Trophoblast cell (in vitro differentiated cells and primary cell): ENCODE data around the gene MACROD2.

Source experiments
- DNase-seq, 2 donors: peaks; one replicate each; pipeline ENCODE4 v3.0.0-alpha.2; 2016
- H2AFZ ChIP-seq: 2 replicates; pipeline ENCODE4 v1.6.1; 2013; ENCODE audit warnings: low read length, moderate library complexity, mild to moderate bottlenecking; ENCODE audit not compliant: insufficient read depth, poor library complexity
- H2AK5ac ChIP-seq: 2 replicates; pipeline ENCODE4 v1.6.1; 2013; ENCODE audit warnings: mild to moderate bottlenecking, low read length
- H2BK120ac ChIP-seq: 2 replicates; pipeline ENCODE4 v1.6.1; 2013; ENCODE audit warnings: low read length, mild to moderate bottlenecking, moderate library complexity; ENCODE audit not compliant: insufficient read depth, poor library complexity
- H2BK12ac ChIP-seq: 2 replicates; pipeline ENCODE4 v1.6.1; 2013; ENCODE audit warnings: mild to moderate bottlenecking, low read length, moderate library complexity
- H2BK5ac ChIP-seq: 2 replicates; pipeline ENCODE4 v1.6.1; 2013; ENCODE audit warnings: low read length, low read depth, moderate library complexity, mild to moderate bottlenecking; ENCODE audit not compliant: poor library complexity
- H3K14ac ChIP-seq: 2 replicates; pipeline ENCODE4 v1.6.1; 2013; ENCODE audit warnings: mild to moderate bottlenecking, low read length
- H3K18ac ChIP-seq: 2 replicates; pipeline ENCODE4 v1.6.1; 2013; ENCODE audit warnings: mild to moderate bottlenecking, low read length
- H3K23ac ChIP-seq: 2 replicates; pipeline ENCODE4 v1.6.1; 2013; ENCODE audit warnings: low read length
- H3K27ac ChIP-seq: 2 replicates; pipeline ENCODE4 v1.5.1; 2013; ENCODE audit warnings: low read depth, mild to moderate bottlenecking, inconsistent platforms, low read length, moderate library complexity
- H3K27me3 ChIP-seq: 2 replicates; pipeline ENCODE4 v1.6.1; 2013; ENCODE audit warnings: inconsistent platforms, mild to moderate bottlenecking, low read length, moderate library complexity; ENCODE audit not compliant: insufficient read depth
- H3K36me3 ChIP-seq, 2 experiments: 1 replicate in 1 of 2; 2 replicates in 1 of 2; pipeline ENCODE4 v1.6.1; 2013; ENCODE audit warnings: low read length in 2 of 2, mild to moderate bottlenecking in 2 of 2, moderate library complexity in 1 of 2; ENCODE audit not compliant: insufficient read depth in 2 of 2, control insufficient read depth in 1 of 2
- H3K4ac ChIP-seq: 2 replicates; pipeline ENCODE4 v1.6.1; 2013; ENCODE audit warnings: low read depth, mild to moderate bottlenecking, low read length, moderate library complexity
- H3K4me1 ChIP-seq, 2 experiments: 1 replicate in 1 of 2; 2 replicates in 1 of 2; pipeline ENCODE4 v1.6.1; 2013; ENCODE audit warnings: low read length in 2 of 2, mild to moderate bottlenecking in 2 of 2, moderate library complexity in 1 of 2; ENCODE audit not compliant: insufficient read depth in 2 of 2, control insufficient read depth in 1 of 2
- H3K4me2 ChIP-seq: 2 replicates; pipeline ENCODE4 v1.6.1; 2013; ENCODE audit warnings: inconsistent platforms, mild to moderate bottlenecking, low read length, moderate library complexity
- H3K4me3 ChIP-seq: 2 replicates; pipeline ENCODE4 v1.5.1; 2013; ENCODE audit warnings: mild to moderate bottlenecking, low read depth, low read length, inconsistent platforms
- H3K79me1 ChIP-seq: one replicate; pipeline ENCODE4 v1.6.1; 2013; ENCODE audit warnings: low read length
- H3K79me2 ChIP-seq: 2 replicates; pipeline ENCODE4 v1.6.1; 2013; ENCODE audit warnings: low read length, mild to moderate bottlenecking; ENCODE audit not compliant: control insufficient read depth, insufficient read depth, poor library complexity
- H3K9ac ChIP-seq: 2 replicates; pipeline ENCODE4 v1.6.1; 2013; ENCODE audit warnings: mild to moderate bottlenecking, low read length
- H3K9me3 ChIP-seq: 2 replicates; pipeline ENCODE4 v1.6.1; 2013; ENCODE audit warnings: low read depth, mild to moderate bottlenecking, control low read depth, inconsistent platforms, low read length; ENCODE audit not compliant: insufficient read depth
- H4K12ac ChIP-seq: 2 replicates; pipeline ENCODE4 v1.6.1; 2013; ENCODE audit warnings: low read depth, mild to moderate bottlenecking, low read length, moderate library complexity
- H4K8ac ChIP-seq: 2 replicates; pipeline ENCODE4 v1.6.1; 2013; ENCODE audit warnings: low read depth, mild to moderate bottlenecking, low read length, moderate library complexity
- H4K91ac ChIP-seq: one replicate; pipeline ENCODE4 v1.6.1; 2013; ENCODE audit warnings: low read depth, mild to moderate bottlenecking, low read length, moderate library complexity
- WGBS: extraction: QIAGEN DNeasy Blood & Tissue Kit; methylation state at CpG from one replicate; pipeline ENCODE4 v1.1.7; 2013; ENCODE audit warnings: missing lambda C conversion rate; ENCODE audit not compliant: insufficient read length, insufficient coverage; ENCODE audit errors: extremely low coverage; 5-methylcytosine and 5-hydroxymethylcytosine counted together

Gene MACROD2

DNA sequence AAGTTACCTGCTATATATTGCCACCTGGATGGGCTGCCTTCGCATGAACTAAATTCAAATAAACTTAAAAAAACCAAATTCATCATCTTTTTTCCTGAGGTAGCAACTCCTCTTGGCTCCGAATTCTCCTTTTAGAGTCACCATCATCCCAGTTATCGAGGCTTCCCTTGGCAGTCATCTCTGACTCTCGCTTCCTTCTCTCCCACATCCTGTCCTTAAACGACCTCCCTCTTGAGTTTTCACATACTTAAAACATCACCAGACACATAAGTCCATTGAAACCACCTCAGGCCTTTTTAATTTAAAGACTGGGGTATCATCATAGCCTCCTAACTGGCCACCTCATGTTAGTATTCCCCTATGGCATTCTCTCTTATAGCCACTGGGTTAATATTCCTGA, 638.2 kb downstream of the MACROD2 start:
- Histone ChIP-seq H2BK12ac (no peak overlapping the region), H3K4me2 (no peak overlapping the region), H3K23ac (no peak overlapping the region), H3K9ac (no peak overlapping the region), H3K79me2 (no peaks in the 10 kb centered on the region), H3K36me3 (no peaks in the 10 kb centered on the region), H3K18ac (no peak overlapping the region), H3K4ac (no peak overlapping the region), H4K12ac (no peak overlapping the region), H3K9me3 (no peaks in the 10 kb centered on the region), H2BK5ac (no peak overlapping the region), H2AFZ (no peak overlapping the region), H2BK120ac (no peak overlapping the region), H3K14ac (no peak overlapping the region), H3K79me1 (no peaks in the 10 kb centered on the region), H3K4me3 (no peak overlapping the region), H3K27ac (no peak overlapping the region), H4K91ac (no peak overlapping the region), H2AK5ac (no peak overlapping the region), H4K8ac (no peak overlapping the region), H3K27me3 (no peaks in the 10 kb centered on the region), H3K4me1 (no peaks in the 10 kb centered on the region)
- no peak for DNase-seq
- WGBS, result no CpG with 5 or more reads among the region's 5 CpGs

DNA sequence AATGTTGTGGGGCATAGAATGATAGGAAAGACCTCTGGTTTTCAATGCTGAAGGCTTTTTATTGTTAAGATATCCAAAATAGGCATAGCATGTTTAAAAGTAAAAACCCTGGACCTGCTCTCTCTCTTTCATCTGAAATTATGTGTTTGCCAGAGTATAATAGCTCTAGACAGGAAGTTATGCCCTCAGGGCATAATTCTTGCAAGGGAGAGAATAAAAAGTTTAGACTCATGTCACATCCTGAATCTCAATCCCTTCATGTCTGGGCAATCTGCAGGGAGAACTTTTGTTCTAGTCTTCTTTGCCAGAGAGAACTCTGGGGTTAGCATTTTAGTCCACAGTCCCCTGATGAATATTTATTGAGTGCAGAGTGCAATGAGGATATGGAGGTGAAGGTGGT, 639.3 kb downstream of the MACROD2 start:
- H4K12ac ChIP-seq, result no peak overlapping the region
- H4K91ac ChIP-seq, result no peak overlapping the region
- no peak overlapping the region for H3K23ac ChIP-seq
- no peaks in the 10 kb centered on the region for H3K36me3 ChIP-seq
- H3K4me2 ChIP-seq, result no peak overlapping the region
- no peak overlapping the region for H3K27ac ChIP-seq
- no peak overlapping the region for H3K18ac ChIP-seq
- no peak overlapping the region for H2AFZ ChIP-seq
- no peaks in the 10 kb centered on the region for H3K9me3 ChIP-seq
- no peak overlapping the region for H3K9ac ChIP-seq
- H3K79me1 ChIP-seq, result no peaks in the 10 kb centered on the region
- H4K8ac ChIP-seq, result no peak overlapping the region
- no peaks in the 10 kb centered on the region for H3K27me3 ChIP-seq
- H2AK5ac ChIP-seq, result no peak overlapping the region
- no peak overlapping the region for H3K4ac ChIP-seq
- no peak overlapping the region for H3K4me3 ChIP-seq
- DNase-seq, result no peak
- no peak overlapping the region for H2BK12ac ChIP-seq
- no peak overlapping the region for H2BK5ac ChIP-seq
- H3K4me1 ChIP-seq, result no peaks in the 10 kb centered on the region
- H2BK120ac ChIP-seq, result no peak overlapping the region
- no peak overlapping the region for H3K14ac ChIP-seq
- no peaks in the 10 kb centered on the region for H3K79me2 ChIP-seq

DNA sequence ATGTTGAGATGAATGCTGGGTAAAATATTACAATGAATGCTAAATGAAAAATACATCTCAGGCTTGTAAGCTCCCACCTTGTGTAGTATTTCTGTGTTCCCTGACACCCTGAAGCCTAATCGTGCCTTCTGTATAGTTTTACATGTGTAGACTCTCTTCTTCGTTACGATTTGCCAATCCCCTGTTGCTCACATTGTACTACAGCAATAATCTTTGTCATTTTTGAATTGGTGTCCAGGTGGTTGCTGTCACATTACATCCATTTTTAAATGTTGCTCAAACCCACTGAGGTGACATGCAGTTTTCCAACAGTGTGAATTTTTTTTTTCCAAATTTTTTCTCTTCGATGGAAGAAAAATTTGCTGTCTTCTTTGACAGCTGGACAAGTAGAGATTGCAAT, 642.1 kb downstream of the MACROD2 start:
- H3K4me2 ChIP-seq, result no peak overlapping the region
- H3K9me3 ChIP-seq, result no peaks in the 10 kb centered on the region
- no peak overlapping the region for H3K4ac ChIP-seq
- no peak overlapping the region for H2AK5ac ChIP-seq
- H3K18ac ChIP-seq, result no peak overlapping the region
- H3K4me1 ChIP-seq, result no peaks in the 10 kb centered on the region
- no peak overlapping the region for H3K23ac ChIP-seq
- no peak overlapping the region for H2BK12ac ChIP-seq
- no peak overlapping the region for H4K8ac ChIP-seq
- no peaks in the 10 kb centered on the region for H3K36me3 ChIP-seq
- H4K12ac ChIP-seq, result no peak overlapping the region
- no CpG with 5 or more reads among the region's 4 CpGs for whole genome bisulfite sequencing
- H3K9ac ChIP-seq, result no peak overlapping the region
- H2BK5ac ChIP-seq, result no peak overlapping the region
- H3K27ac ChIP-seq, result no peak overlapping the region
- H3K79me2 ChIP-seq, result no peaks in the 10 kb centered on the region
- no peaks in the 10 kb centered on the region for H3K79me1 ChIP-seq
- H4K91ac ChIP-seq, result no peak overlapping the region
- no peak overlapping the region for H2AFZ ChIP-seq
- no peak overlapping the region for H2BK120ac ChIP-seq
- H3K4me3 ChIP-seq, result no peak overlapping the region
- peak in 1 of 2 donors; percentile 5 for DNase-seq
- H3K27me3 ChIP-seq, result no peaks in the 10 kb centered on the region
- H3K14ac ChIP-seq, result no peak overlapping the region

DNA sequence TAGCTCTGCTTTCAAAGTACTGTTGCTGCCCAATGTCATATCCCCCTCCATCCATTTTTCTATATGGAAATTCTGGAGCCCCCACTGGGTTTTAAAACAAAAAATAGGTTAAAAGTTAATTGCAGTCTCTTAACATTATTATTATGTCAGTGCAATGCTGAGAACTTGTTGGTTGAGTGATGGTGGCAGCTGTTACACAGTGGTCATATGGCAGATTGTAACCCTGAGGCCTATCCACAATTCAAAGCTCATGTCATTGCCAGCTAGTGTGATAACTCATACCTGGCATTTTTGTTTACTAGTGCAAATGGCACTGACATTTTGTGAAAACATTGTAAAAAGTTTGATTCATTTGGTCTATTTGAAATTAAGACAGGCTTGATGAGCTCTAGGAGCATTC, 647.8 kb downstream of the MACROD2 start:
- H2BK5ac ChIP-seq, result no peak overlapping the region
- no peak for DNase-seq
- no peak overlapping the region for H3K27ac ChIP-seq

DNA sequence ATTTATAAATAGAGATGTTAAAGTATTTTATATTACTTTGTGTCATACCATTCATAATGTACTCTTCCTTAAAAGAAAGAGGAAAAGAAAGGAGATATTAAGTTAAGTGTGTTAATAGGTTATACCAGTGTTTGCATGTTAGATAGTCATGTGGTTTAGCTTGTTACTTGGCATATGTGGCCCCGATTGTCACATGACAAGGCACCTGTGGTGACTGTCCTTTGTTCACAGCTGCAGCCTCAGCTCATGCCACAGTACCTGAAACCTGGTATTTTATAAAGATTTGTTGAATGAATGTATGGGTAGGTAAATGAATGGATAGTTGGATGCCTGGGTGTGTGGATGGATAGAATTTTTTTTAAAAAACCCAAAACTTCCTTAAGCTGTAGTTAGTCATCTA, 648.2 kb downstream of the MACROD2 start:
- Histone ChIP-seq H4K8ac (no peak overlapping the region), H3K79me1 (no peaks in the 10 kb centered on the region), H3K4me1 (no peaks in the 10 kb centered on the region), H3K18ac (no peak overlapping the region), H4K91ac (no peak overlapping the region), H3K23ac (no peak overlapping the region), H3K79me2 (no peaks in the 10 kb centered on the region), H3K27me3 (no peaks in the 10 kb centered on the region), H2AK5ac (no peak overlapping the region), H4K12ac (no peak overlapping the region), H2AFZ (no peak overlapping the region), H3K27ac (no peak overlapping the region), H2BK120ac (no peak overlapping the region), H3K4me3 (no peak overlapping the region), H3K36me3 (no peaks in the 10 kb centered on the region), H3K9ac (no peak overlapping the region), H3K9me3 (no peaks in the 10 kb centered on the region), H2BK5ac (no peak overlapping the region), H3K4me2 (no peak overlapping the region), H3K4ac (no peak overlapping the region), H2BK12ac (no peak overlapping the region), H3K14ac (no peak overlapping the region)
- DNase-seq, result no peak
- WGBS, result no CpG with 5 or more reads among the region's 1 CpG

More for the DNA sequence above, 647.8 kb downstream of the MACROD2 start:
- H3K79me2 ChIP-seq, result no peaks in the 10 kb centered on the region
- H3K4me1 ChIP-seq, result no peaks in the 10 kb centered on the region
- H3K23ac ChIP-seq, result no peak overlapping the region
- H2AK5ac ChIP-seq, result no peak overlapping the region
- H3K9me3 ChIP-seq, result no peaks in the 10 kb centered on the region
- no peak overlapping the region for H4K12ac ChIP-seq
- H4K91ac ChIP-seq, result no peak overlapping the region
- no peak overlapping the region for H3K14ac ChIP-seq
- H3K36me3 ChIP-seq, result no peaks in the 10 kb centered on the region
- H2BK12ac ChIP-seq, result no peak overlapping the region
- H3K79me1 ChIP-seq, result no peaks in the 10 kb centered on the region
- no peaks in the 10 kb centered on the region for H3K27me3 ChIP-seq
- H2BK120ac ChIP-seq, result no peak overlapping the region
- no peak overlapping the region for H4K8ac ChIP-seq
- H2AFZ ChIP-seq, result no peak overlapping the region
- no peak overlapping the region for H3K4ac ChIP-seq
- no peak overlapping the region for H3K4me2 ChIP-seq
- no peak overlapping the region for H3K4me3 ChIP-seq
- no peak overlapping the region for H3K9ac ChIP-seq
- H3K18ac ChIP-seq, result no peak overlapping the region
